K562 (cell line): Measurements from ENCODE around the gene PLEKHM2. TPM values are rescaled to one million over a fixed set of nuclear protein-coding genes. Genes with fewer than 3 reads are reported as not detected.

Experiments used
- ARID2 ChIP-seq: fragments of 450-650 bp; IDR thresholded peaks from 2 replicates; pipeline ENCODE4 v1.6.1; 2017; ENCODE audit warnings: antibody characterized with exemption, mild to moderate bottlenecking
- CEBPZ ChIP-seq: fragments of 150-350 bp; IDR thresholded peaks from 2 replicates; pipeline ENCODE4 v1.6.1; 2014; ENCODE audit warnings: low read depth, mild to moderate bottlenecking, low read length, borderline replicate concordance
- CTBP1 ChIP-seq: fragments of 450-650 bp; IDR thresholded peaks from 2 replicates; pipeline ENCODE4 v1.6.1; 2016; ENCODE audit warnings: borderline replicate concordance
- CTCF ChIP-seq, 3 experiments: IDR thresholded peaks in 2 of 3; conservative IDR thresholded peaks in 1 of 3; 2 replicates each; pipeline ENCODE4 v1.5.1; 2011 to 2012; ENCODE audit warnings: low read length in 3 of 3, mild to moderate bottlenecking in 3 of 3, control low read depth in 2 of 3, improper control_type of control experiment in 1 of 3, inconsistent platforms in 1 of 3, low read depth in 1 of 3, mixed read lengths in 1 of 3, moderate library complexity in 1 of 3; ENCODE audit not compliant: insufficient read depth in 2 of 3
- DEAF1 ChIP-seq: fragments of 450-650 bp; formaldehyde crosslinking; IDR thresholded peaks from 2 replicates; pipeline ENCODE4 v1.4.0; 2020; ENCODE audit warnings: mild to moderate bottlenecking, moderate library complexity
- GABPB1 ChIP-seq: sonication (generic); formaldehyde crosslinking; IDR thresholded peaks from 2 replicates; pipeline ENCODE4 v1.8.0; 2022; ENCODE audit warnings: mild to moderate bottlenecking, missing genetic modification reagents
- GTF3C2 ChIP-seq: IDR thresholded peaks from 3 replicates; pipeline ENCODE4 v1.6.1; 2011; ENCODE audit warnings: borderline replicate concordance, mild to moderate bottlenecking, moderate library complexity; ENCODE audit not compliant: insufficient read length; ENCODE audit errors: extremely low read depth
- KAT2B ChIP-seq: IDR thresholded peaks from one replicate; pipeline ENCODE4 v1.6.1; 2012; ENCODE audit warnings: low read depth, mild to moderate bottlenecking, control low read depth, inconsistent platforms, low read length, moderate library complexity
- MBD2 ChIP-seq: sonication (generic); IDR thresholded peaks from 2 replicates; pipeline ENCODE4 v1.6.1; 2016; ENCODE audit warnings: low read depth, borderline replicate concordance
- MYC ChIP-seq, 2 experiments: fragments of 250-450 bp in 1 of 2; sonication (Bioruptor Pico) in 1 of 2; IDR thresholded peaks; 2 replicates each; pipeline versions ENCODE4 v1.5.1 to v1.6.1; 2012 to 2021; ENCODE audit warnings: low read depth in 2 of 2, borderline replicate concordance in 1 of 2, improper control_type of control experiment in 1 of 2, low read length in 1 of 2, mild to moderate bottlenecking in 1 of 2, moderate library complexity in 1 of 2
- SMAD4 ChIP-seq: fragments of 250-450 bp; sonication (Bioruptor Pico); conservative IDR thresholded peaks from 2 replicates; pipeline ENCODE4 v1.8.0; 2021; ENCODE audit warnings: inconsistent platforms, mild to moderate bottlenecking, moderate library complexity
- TARDBP ChIP-seq: fragments of 450-650 bp; IDR thresholded peaks from 2 replicates; pipeline ENCODE4 v1.6.1; 2016
- ZC3H11A ChIP-seq: IDR thresholded peaks from 2 replicates; pipeline ENCODE4 v1.6.1; 2012; ENCODE audit warnings: low read depth, low read length, improper control_type of control experiment
- ZNF253 ChIP-seq: fragments of 250-450 bp; sonication (Bioruptor Pico); conservative IDR thresholded peaks from 2 replicates; pipeline ENCODE4 v1.6.1; 2021; ENCODE audit warnings: mild to moderate bottlenecking
- ZNF511 ChIP-seq: sonication (generic); formaldehyde crosslinking; IDR thresholded peaks from 2 replicates; pipeline ENCODE4 v1.8.0; 2022; ENCODE audit warnings: mild to moderate bottlenecking, missing genetic modification reagents
- polyA plus RNA-seq, 8 experiments: library from polyadenylated mRNA; depleted of rRNA in 4 of 8; stranded (reverse) in 5 of 8; unstranded in 3 of 8; fragments of >200 nt; fragmentation: Nextera tagmentation in 2 of 8; fragmentation: Illumina TruSeq in 1 of 8; extraction: Ambion mirVana in 2 of 8; extraction: Trizol in 1 of 8; gene quantifications; 2 replicates each; pipeline versions ENCODE4 v1.2.1 to v1.2.3, GENCODE V29; 2011 to 2014; ENCODE audit warnings: inconsistent platforms in 1 of 8, missing spikeins in 1 of 8
- total RNA-seq, 7 experiments: library from RNA; depleted of rRNA in 6 of 7; stranded (reverse); fragments of >200 nt in 6 of 7; fragmentation: Illumina TruSeq in 2 of 7; extraction: Trizol in 2 of 7; gene quantifications; 2 replicates each; pipeline versions ENCODE4 v1.2.1 to v1.2.3, GENCODE V29; 2011 to 2021; ENCODE audit warnings: low replicate concordance in 1 of 7

PLEKHM2 gene
- total and polyA plus RNA-seq, 9 of the 15 experiments (the other 6 are each of a cell fraction or from before 2014, with no cell fraction given) = 0.27 to 63.7 (median 33.2) TPM

GRCh38 chr1:15740924-15741850, 57.1 kb downstream of the PLEKHM2 start (continued):
- TF ChIP-seq GTF3C2 = no peak
- no peak for TF ChIP-seq MBD2
- peak; percentile 65; the same call in 1 of the 2 replicates for TF ChIP-seq ZC3H11A
- peak; percentile 59; the same call in 1 of the 2 replicates for TF ChIP-seq TARDBP
- TF ChIP-seq SMAD4 (CRISPR knock-in tag) = no peak
- TF ChIP-seq GABPB1 (CRISPR knock-in tag) = peak; percentile 30; the same call in 1 of the 2 replicates
- peak; percentile 66 for TF ChIP-seq MYC (IDR thresholded peaks at IDR 0.05; ENCODE audit: low read depth, low read length)
- TF ChIP-seq MYC (CRISPR knock-in tag; IDR thresholded peaks at IDR 0.05; ENCODE audit: borderline replicate concordance, low read depth) = no peak
- TF ChIP-seq CTCF (IDR thresholded peaks at IDR 0.05 in 2 of 3, conservative IDR thresholded peaks at IDR 0.05 in 1 of 3; ENCODE audit: insufficient read depth in 2 of 3, low read depth in 1 of 3, low read length in 3 of 3) = peak; percentile 96 to 98 (median 97)
- TF ChIP-seq ZNF511 = no peak
- no peak for TF ChIP-seq KAT2B
- no peak for TF ChIP-seq ZNF253 (CRISPR knock-in tag)
- peak; percentile 90; the same call in 1 of the 2 replicates for TF ChIP-seq CTBP1
- TF ChIP-seq DEAF1 (CRISPR knock-in tag) = peak; percentile 77
- TF ChIP-seq ARID2 = peak; percentile 69
- TF ChIP-seq CEBPZ = 0 out of 2 replicates have a peak, but pooled peaks have one; percentile 25
